ENCODE results near the gene BCCIP.

Gene BCCIP

DNA sequence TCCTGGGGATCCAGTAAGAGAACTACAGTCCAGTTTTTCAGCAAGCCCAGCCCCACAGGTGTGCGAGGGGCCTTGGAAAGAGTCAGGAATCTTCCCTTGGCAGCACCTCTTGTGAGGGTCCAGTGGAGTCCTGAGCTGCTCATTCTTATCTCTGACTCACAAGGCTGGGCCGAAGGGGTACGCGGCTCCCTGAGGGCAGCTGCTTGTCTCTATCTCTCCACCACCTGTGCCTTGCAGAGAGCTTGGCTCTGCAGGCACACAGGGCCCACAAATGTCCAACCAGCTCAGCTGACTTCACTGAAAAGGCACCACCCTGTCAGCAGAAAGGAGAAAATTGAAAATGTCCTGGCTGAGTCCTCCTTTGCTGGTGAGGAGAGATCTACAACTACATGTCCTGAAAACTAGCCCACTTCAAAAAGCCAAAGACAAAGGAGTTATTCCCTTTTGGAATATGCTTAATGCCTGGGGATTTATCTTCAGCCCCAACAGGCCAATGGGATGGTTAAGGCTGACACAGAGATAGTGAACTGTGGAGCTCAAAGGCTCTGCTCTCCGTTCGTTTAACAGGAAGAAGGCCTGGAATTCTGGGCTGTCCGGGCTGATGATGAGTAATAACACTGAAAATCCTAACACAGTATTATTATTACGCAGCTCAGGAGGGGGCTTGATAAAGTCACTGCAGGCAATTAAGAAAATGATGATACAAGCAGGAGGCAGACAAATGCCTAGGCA, 23.7 kb upstream of the BCCIP start:
- H3K9ac ChIP-seq (ENCODE audit: low read length in 2 of 2): no peak overlapping the region
- no peaks in the 10 kb centered on the region for H3K9me3 ChIP-seq (ENCODE audit: control insufficient read depth in 2 of 2, low read length in 2 of 2)
- H3K36me3 ChIP-seq (ENCODE audit: control insufficient read depth in 2 of 2, insufficient read depth in 2 of 2, low read length in 2 of 2): peaks cover 42 to 49% of the 10 kb centered on the region in 2 donors
- H3K4me1 ChIP-seq (ENCODE audit: control insufficient read depth, insufficient read depth, low read length): no peaks in the 10 kb centered on the region
- H3K4me3 ChIP-seq (ENCODE audit: low read length in 2 of 2): no peak overlapping the region
- no peak overlapping the region for H3K27ac ChIP-seq (ENCODE audit: low read length)
- no peaks in the 10 kb centered on the region for H3K27me3 ChIP-seq (ENCODE audit: control insufficient read depth in 1 of 2, insufficient read depth in 2 of 2, low read length in 2 of 2)

DNA sequence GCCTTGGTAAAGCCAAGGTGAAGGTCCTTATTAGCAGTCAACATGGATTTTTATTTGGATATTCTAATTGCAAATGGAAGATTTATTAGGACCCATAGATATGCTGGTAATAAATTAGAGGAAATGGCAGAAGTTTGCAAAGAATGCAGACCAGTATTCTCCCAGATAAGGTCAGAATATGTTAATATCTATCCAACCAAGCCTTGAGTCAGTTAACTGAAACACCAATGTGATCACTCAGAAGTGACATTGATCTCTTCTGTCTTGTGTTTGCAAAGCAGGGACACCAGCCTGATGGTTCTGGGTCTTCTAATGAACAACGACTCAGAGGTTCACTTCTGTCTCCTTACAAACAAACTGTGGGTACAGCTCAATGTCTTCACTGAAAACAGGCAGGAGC, 21.8 kb upstream of the BCCIP start:
- Histone ChIP-seq H3K4me1 (ENCODE audit: control insufficient read depth, insufficient read depth, low read length) (no peaks in the 10 kb centered on the region), H3K27me3 (ENCODE audit: control insufficient read depth in 1 of 2, insufficient read depth in 2 of 2, low read length in 2 of 2) (no peaks in the 10 kb centered on the region), H3K36me3 (ENCODE audit: control insufficient read depth in 2 of 2, insufficient read depth in 2 of 2, low read length in 2 of 2) (peaks cover 46 to 48% of the 10 kb centered on the region in 2 donors), H3K27ac (ENCODE audit: low read length) (no peak overlapping the region), H3K9ac (ENCODE audit: low read length in 2 of 2) (no peak overlapping the region), H3K9me3 (ENCODE audit: control insufficient read depth in 2 of 2, low read length in 2 of 2) (no peaks in the 10 kb centered on the region), H3K4me3 (ENCODE audit: low read length in 2 of 2) (no peak overlapping the region)

DNA sequence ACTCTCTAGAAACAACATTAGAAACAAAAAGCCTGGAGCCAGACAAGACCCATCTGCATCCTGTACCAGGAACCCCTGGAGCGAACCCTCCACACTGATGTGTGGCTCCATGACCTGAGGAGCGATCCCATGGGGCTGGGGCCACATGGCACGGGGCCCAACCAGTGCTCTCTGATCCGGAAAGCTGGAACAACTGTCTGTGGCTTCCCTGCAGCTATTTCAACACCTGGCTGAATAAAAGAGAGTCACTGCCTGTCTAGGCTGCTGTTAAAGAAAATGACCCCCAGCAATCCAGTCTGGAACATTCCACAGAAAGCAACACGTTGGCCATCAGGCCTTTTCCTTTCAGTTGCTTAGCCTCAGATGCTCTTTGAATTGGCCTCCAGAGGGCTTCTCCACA, 21.2 kb upstream of the BCCIP start:
- H3K9me3 ChIP-seq (ENCODE audit: control insufficient read depth in 2 of 2, low read length in 2 of 2): no peaks in the 10 kb centered on the region
- no peak overlapping the region for H3K4me3 ChIP-seq (ENCODE audit: low read length in 2 of 2)
- no peak overlapping the region for H3K9ac ChIP-seq (ENCODE audit: low read length in 2 of 2)
- peaks cover 50 to 51% of the 10 kb centered on the region in 2 donors for H3K36me3 ChIP-seq (ENCODE audit: control insufficient read depth in 2 of 2, insufficient read depth in 2 of 2, low read length in 2 of 2)
- no peak overlapping the region for H3K27ac ChIP-seq (ENCODE audit: low read length)
- H3K4me1 ChIP-seq (ENCODE audit: control insufficient read depth, insufficient read depth, low read length): no peaks in the 10 kb centered on the region
- H3K27me3 ChIP-seq (ENCODE audit: control insufficient read depth in 1 of 2, insufficient read depth in 2 of 2, low read length in 2 of 2): no peaks in the 10 kb centered on the region

DNA sequence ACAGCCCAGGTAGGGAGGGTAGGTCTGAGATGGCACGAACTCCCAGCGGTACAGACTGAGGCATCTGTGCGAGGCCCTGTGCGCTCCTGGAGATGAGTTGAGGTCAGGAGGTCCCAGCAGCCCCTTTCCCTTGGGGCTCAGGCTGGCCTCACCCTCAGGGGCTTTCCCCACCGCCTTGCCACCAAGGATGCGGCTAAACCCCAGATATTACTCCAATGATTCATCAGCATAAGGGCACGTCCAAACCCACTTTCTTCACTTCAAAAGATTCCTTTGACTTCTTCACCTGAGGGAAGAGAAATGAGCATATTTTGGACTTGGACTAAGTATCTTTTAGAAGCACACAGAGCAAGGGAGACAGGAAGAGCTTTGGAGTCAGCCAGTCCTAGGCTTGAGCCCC, 20.6 kb upstream of the BCCIP start:
- Histone ChIP-seq H3K4me1 (ENCODE audit: control insufficient read depth, insufficient read depth, low read length) (no peaks in the 10 kb centered on the region), H3K27me3 (ENCODE audit: control insufficient read depth in 1 of 2, insufficient read depth in 2 of 2, low read length in 2 of 2) (no peaks in the 10 kb centered on the region), H3K27ac (ENCODE audit: low read length) (no peak overlapping the region), H3K36me3 (ENCODE audit: control insufficient read depth in 2 of 2, insufficient read depth in 2 of 2, low read length in 2 of 2) (peaks cover 51 to 52% of the 10 kb centered on the region in 2 donors), H3K4me3 (ENCODE audit: low read length in 2 of 2) (no peak overlapping the region), H3K9ac (ENCODE audit: low read length in 2 of 2) (no peak overlapping the region), H3K9me3 (ENCODE audit: control insufficient read depth in 2 of 2, low read length in 2 of 2) (no peaks in the 10 kb centered on the region)

DNA sequence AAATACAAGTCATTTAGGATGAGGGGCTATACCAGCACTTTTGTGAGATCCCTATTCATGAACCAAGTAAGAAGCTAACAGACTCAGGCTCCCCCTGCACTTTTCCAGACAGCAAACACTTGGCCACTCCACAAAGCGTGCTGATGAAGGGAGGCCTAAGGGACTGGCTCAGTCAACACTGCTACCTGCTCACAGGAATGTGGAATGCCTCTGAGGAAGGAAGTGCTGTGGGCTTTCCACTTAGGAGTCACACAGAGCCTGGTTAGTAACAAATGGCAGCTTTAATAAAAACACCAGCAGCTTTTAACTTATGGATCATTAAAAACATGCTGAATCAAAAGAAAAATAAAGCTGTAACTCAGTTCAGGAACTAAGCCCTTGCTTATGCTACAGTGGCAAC, 15.3 kb upstream of the BCCIP start:
- Histone ChIP-seq H3K9ac (ENCODE audit: low read length in 2 of 2) (no peak overlapping the region), H3K27me3 (ENCODE audit: control insufficient read depth in 1 of 2, insufficient read depth in 2 of 2, low read length in 2 of 2) (no peaks in the 10 kb centered on the region), H3K27ac (ENCODE audit: low read length) (no peak overlapping the region), H3K9me3 (ENCODE audit: control insufficient read depth in 2 of 2, low read length in 2 of 2) (no peaks in the 10 kb centered on the region), H3K4me1 (ENCODE audit: control insufficient read depth, insufficient read depth, low read length) (no peaks in the 10 kb centered on the region), H3K4me3 (ENCODE audit: low read length in 2 of 2) (no peak overlapping the region), H3K36me3 (ENCODE audit: control insufficient read depth in 2 of 2, insufficient read depth in 2 of 2, low read length in 2 of 2) (peaks cover 50 to 52% of the 10 kb centered on the region in 2 donors)

DNA sequence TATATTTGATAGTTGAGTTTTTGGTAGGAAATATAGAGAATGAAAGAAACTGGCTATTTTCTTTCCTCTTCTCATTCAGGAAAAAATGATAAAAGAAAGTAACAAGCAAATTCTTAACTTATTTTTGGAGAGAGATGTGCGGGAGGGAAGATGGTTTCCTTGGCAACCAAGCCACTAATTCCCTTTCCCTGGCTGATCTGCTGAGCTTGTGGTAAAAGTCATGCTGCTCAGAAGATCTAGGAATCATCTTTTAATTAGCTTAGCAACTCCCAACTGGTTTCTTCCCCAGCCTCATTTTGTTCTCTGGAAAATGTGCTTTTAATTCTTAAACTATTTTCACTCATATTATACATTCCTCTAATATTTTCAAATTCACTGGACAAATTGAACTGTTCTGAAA, 12.1 kb upstream of the BCCIP start:
- H3K4me1 ChIP-seq (ENCODE audit: control insufficient read depth, insufficient read depth, low read length): no peaks in the 10 kb centered on the region
- no peak overlapping the region for H3K27ac ChIP-seq (ENCODE audit: low read length)
- H3K9ac ChIP-seq (ENCODE audit: low read length in 2 of 2): no peak overlapping the region
- H3K27me3 ChIP-seq (ENCODE audit: control insufficient read depth in 1 of 2, insufficient read depth in 2 of 2, low read length in 2 of 2): no peaks in the 10 kb centered on the region
- H3K4me3 ChIP-seq (ENCODE audit: low read length in 2 of 2): no peak overlapping the region
- no peaks in the 10 kb centered on the region for H3K9me3 ChIP-seq (ENCODE audit: control insufficient read depth in 2 of 2, low read length in 2 of 2)
- peaks cover 48 to 58% of the 10 kb centered on the region in 2 donors for H3K36me3 ChIP-seq (ENCODE audit: control insufficient read depth in 2 of 2, insufficient read depth in 2 of 2, low read length in 2 of 2)

DNA sequence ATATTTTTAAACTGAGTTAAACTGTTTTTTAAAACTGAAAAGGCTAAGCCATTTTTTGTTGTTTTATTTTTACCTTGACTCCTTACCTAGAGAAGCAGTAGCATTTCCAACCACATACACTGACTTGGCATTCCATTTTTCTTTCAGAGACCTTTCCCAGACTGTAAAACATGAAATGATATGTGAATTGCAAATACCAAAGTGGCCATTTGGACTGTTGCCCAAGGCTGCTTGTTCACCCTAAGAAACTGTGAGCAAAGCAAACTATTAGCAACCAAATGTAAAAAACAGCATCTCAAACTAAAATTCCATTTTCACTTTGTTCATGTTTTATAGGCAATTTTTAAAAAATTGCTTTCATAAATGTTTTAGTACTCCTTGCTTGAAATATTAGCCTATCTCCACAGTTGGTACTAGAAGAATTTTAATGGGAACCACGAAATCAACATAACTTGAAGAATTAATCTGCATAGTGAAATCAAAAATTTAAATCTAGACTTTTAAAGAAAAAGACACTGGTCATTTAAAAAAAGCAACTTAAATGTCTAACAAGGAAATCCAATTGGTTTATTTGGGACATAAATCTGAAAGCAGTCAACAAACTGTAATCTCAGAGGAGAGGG, 11.1 kb upstream of the BCCIP start:
- Histone ChIP-seq H3K4me1 (ENCODE audit: control insufficient read depth, insufficient read depth, low read length) (no peaks in the 10 kb centered on the region), H3K27ac (ENCODE audit: low read length) (no peak overlapping the region), H3K36me3 (ENCODE audit: control insufficient read depth in 2 of 2, insufficient read depth in 2 of 2, low read length in 2 of 2) (peaks cover 38 to 51% of the 10 kb centered on the region in 2 donors), H3K27me3 (ENCODE audit: control insufficient read depth in 1 of 2, insufficient read depth in 2 of 2, low read length in 2 of 2) (no peaks in the 10 kb centered on the region), H3K9ac (ENCODE audit: low read length in 2 of 2) (no peak overlapping the region), H3K9me3 (ENCODE audit: control insufficient read depth in 2 of 2, low read length in 2 of 2) (no peaks in the 10 kb centered on the region), H3K4me3 (ENCODE audit: low read length in 2 of 2) (no peak overlapping the region)

DNA sequence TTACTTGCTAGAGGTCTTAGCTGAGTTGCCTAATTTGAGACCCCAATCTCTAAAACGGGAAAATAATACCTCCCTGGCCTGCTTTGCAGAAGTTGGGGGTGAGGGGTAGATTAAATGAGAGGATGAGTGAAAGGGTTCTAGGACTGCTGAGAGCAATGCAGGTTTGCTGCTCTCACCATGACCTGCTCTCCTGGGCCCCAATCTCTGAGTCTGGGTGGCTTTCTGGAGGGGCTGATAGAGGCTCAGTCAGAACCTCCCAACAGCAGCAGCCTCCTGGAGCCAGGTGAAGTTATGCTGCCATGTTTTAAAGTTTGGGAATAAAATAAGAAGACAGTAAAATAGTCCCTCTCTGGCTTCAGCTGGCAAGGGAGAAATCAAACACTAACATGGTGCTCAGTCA, 7.6 kb upstream of the BCCIP start:
- H3K4me1 ChIP-seq (ENCODE audit: control insufficient read depth, insufficient read depth, low read length): no peaks in the 10 kb centered on the region
- peaks cover 17 to 34% of the 10 kb centered on the region in 2 donors for H3K36me3 ChIP-seq (ENCODE audit: control insufficient read depth in 2 of 2, insufficient read depth in 2 of 2, low read length in 2 of 2)
- no peaks in the 10 kb centered on the region for H3K9me3 ChIP-seq (ENCODE audit: control insufficient read depth in 2 of 2, low read length in 2 of 2)

DNA sequence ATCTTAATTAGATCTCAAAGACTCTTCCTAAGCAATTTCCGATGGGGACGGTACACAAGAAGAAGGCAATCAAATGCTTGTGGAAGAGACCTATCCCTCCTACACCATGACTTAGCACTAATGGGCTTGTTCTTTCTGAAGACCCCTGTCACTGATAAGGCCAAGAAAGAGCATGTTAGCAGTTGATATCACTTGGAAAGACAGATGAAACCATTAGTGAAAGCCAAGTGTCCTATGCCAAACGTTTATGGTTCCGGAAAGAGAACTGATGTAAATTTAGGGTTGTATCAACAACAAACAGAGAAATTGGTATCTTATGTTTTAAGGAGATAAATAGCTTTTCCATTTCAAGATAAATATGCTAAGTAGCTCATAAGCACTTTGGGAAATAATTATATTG, 6.8 kb upstream of the BCCIP start:
- H3K4me3 ChIP-seq (ENCODE audit: low read length in 2 of 2): no peak overlapping the region
- H3K9ac ChIP-seq (ENCODE audit: low read length in 2 of 2): no peak overlapping the region
- H3K9me3 ChIP-seq (ENCODE audit: control insufficient read depth in 2 of 2, low read length in 2 of 2): no peaks in the 10 kb centered on the region
- H3K4me1 ChIP-seq (ENCODE audit: control insufficient read depth, insufficient read depth, low read length): peaks cover under 1% of the 10 kb centered on the region
- no peaks in the 10 kb centered on the region for H3K27me3 ChIP-seq (ENCODE audit: control insufficient read depth in 1 of 2, insufficient read depth in 2 of 2, low read length in 2 of 2)
- peaks cover 17 to 28% of the 10 kb centered on the region in 2 donors for H3K36me3 ChIP-seq (ENCODE audit: control insufficient read depth in 2 of 2, insufficient read depth in 2 of 2, low read length in 2 of 2)
- no peak overlapping the region for H3K27ac ChIP-seq (ENCODE audit: low read length)

More for the DNA sequence above, 7.6 kb upstream of the BCCIP start:
- Histone ChIP-seq H3K27me3 (ENCODE audit: control insufficient read depth in 1 of 2, insufficient read depth in 2 of 2, low read length in 2 of 2) (no peaks in the 10 kb centered on the region), H3K27ac (ENCODE audit: low read length) (no peak overlapping the region), H3K9ac (ENCODE audit: low read length in 2 of 2) (no peak overlapping the region), H3K4me3 (ENCODE audit: low read length in 2 of 2) (no peak overlapping the region)

DNA sequence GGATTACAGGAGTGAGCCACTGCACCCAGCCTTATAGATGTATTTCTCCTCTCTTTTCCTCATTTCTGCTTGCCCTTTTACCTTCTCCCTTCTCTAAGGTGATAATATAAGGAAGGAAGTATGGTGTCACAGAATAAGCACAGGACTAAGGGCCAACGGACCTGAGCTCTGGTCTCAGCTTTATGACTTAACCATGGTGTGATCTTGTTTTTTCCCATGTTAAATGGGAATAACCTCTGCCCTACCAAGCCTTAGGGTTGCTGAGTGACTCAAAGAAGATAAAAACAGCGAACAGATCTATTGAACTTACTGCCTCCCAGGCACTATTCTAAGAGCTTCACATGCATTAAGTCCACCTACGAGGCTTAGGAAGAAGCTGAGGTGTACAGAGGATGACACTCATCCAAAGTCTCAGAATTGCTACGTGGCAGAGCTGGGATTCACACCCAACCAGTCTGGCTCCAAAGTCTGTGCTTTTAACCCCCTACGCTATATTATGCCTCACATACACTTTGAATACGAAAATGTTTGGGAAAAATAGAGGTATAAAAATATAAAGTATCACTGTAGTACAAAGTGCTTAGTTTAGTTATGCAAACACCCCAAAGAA, 5.9 kb upstream of the BCCIP start:
- Histone ChIP-seq H3K9ac (ENCODE audit: low read length in 2 of 2) (no peak overlapping the region), H3K4me3 (ENCODE audit: low read length in 2 of 2) (no peak overlapping the region), H3K27ac (ENCODE audit: low read length) (no peak overlapping the region), H3K4me1 (ENCODE audit: control insufficient read depth, insufficient read depth, low read length) (peaks cover 9% of the 10 kb centered on the region), H3K9me3 (ENCODE audit: control insufficient read depth in 2 of 2, low read length in 2 of 2) (no peaks in the 10 kb centered on the region), H3K36me3 (ENCODE audit: control insufficient read depth in 2 of 2, insufficient read depth in 2 of 2, low read length in 2 of 2) (peaks cover 17 to 25% of the 10 kb centered on the region in 2 donors), H3K27me3 (ENCODE audit: control insufficient read depth in 1 of 2, insufficient read depth in 2 of 2, low read length in 2 of 2) (no peaks in the 10 kb centered on the region)

DNA sequence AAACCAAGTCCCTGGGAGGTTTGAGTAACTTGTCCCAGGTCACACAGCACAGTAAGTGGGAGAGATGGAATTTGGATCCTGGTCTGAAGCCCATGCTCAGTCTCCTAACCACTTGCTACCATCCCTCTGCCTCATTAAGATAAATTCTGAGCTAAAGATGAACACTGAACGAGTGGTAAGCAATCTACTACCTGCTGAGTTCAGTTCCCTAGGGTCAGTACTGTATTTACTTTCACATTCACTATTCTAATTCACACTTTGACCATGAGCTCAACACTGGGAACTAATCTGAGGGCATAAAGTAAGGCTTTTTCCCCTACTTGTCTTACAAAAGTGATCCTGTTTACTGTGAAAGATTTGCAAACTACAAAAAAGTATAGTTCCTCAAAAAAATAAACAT, 2.6 kb upstream of the BCCIP start:
- H3K4me1 ChIP-seq (ENCODE audit: control insufficient read depth, insufficient read depth, low read length): peaks cover 21% of the 10 kb centered on the region
- no peak overlapping the region for H3K4me3 ChIP-seq (ENCODE audit: low read length in 2 of 2)
- H3K36me3 ChIP-seq (ENCODE audit: control insufficient read depth in 2 of 2, insufficient read depth in 2 of 2, low read length in 2 of 2): peaks cover 4 to 8% of the 10 kb centered on the region in 2 donors
- no peak overlapping the region for H3K9ac ChIP-seq (ENCODE audit: low read length in 2 of 2)
- H3K27ac ChIP-seq (ENCODE audit: low read length): no peak overlapping the region
- H3K27me3 ChIP-seq (ENCODE audit: control insufficient read depth in 1 of 2, insufficient read depth in 2 of 2, low read length in 2 of 2): no peaks in the 10 kb centered on the region
- no peaks in the 10 kb centered on the region for H3K9me3 ChIP-seq (ENCODE audit: control insufficient read depth in 2 of 2, low read length in 2 of 2)
